ENCODE data around the gene BCAT1. TPM values are rescaled to one million over a fixed set of nuclear protein-coding genes. Genes with fewer than 3 reads are reported as not detected.

Gene BCAT1
- total and polyA plus RNA-seq, 2 donors (not counting 3 experiments of a cell fraction or from before 2014, with no cell fraction given), result 21.6 to 267 TPM

- dilution Hi-C loops (cut with MboI; ENCODE audit: extremely low pct_ligation_motif_present, low sequenced_read_pairs), result no loop called here
- intact Hi-C loops (cut with micrococcal nuclease), result no loop called here
- no peaks in the 10 kb centered on the region for H3K36me3 ChIP-seq (ENCODE audit: control insufficient read depth in 2 of 2, extremely low read depth in 1 of 2, insufficient read depth in 2 of 2, low read length in 2 of 2)
- H3K27ac ChIP-seq (ENCODE audit: insufficient read depth, low read depth, low read length), result peak overlapping the region; percentile 9
- POLR2A ChIA-PET, result no interaction called here
- peak; percentile 53 for DNase-seq (ENCODE audit: low read depth, low spot score)
- CTCF ChIA-PET, result interaction anchor here (1.1 to 1.8 kb wide), 3 partner anchors 13 to 20 kb away, joined by 4 read pairs; no protein-coding TSS in a partner anchor
- no peaks in the 10 kb centered on the region for H4K20me1 ChIP-seq (replicated peaks; ENCODE audit: control insufficient read depth, extremely low read depth, insufficient read depth, low read length)
- no peaks in the 10 kb centered on the region for H3K9me1 ChIP-seq (replicated peaks; ENCODE audit: control insufficient read depth, extremely low read depth, insufficient read depth, low read length)
- FAIRE-seq, result peak; percentile 26
- H3K9me3 ChIP-seq (replicated peaks; ENCODE audit: control insufficient read depth, insufficient read depth, low read length), result no peaks in the 10 kb centered on the region
- H3K4me1 ChIP-seq (ENCODE audit: control insufficient read depth, extremely low read depth, insufficient read depth, low read length), result peaks cover 9% of the 10 kb centered on the region
- BruUV-seq (replicated peaks), result no TSS peak
- TF ChIP-seq MAX (IDR thresholded peaks at IDR 0.05; ENCODE audit: insufficient read depth, insufficient read length) (no peak), POLR2AphosphoS5 (IDR thresholded peaks at IDR 0.05; ENCODE audit: insufficient read depth, low read depth, low read length) (no peak), POLR2A (IDR thresholded peaks at IDR 0.05; ENCODE audit: low read depth, low read length) (no peak), JUN (IDR thresholded peaks at IDR 0.05; ENCODE audit: borderline replicate concordance, insufficient read depth, insufficient read length, low read depth) (no peak), FOS (IDR thresholded peaks at IDR 0.05; ENCODE audit: borderline replicate concordance, insufficient read depth, low read length) (no peak), EZH2 (IDR thresholded peaks at IDR 0.05; ENCODE audit: borderline replicate concordance, low read depth, low read length, severe bottlenecking) (no peak), GATA2 (IDR thresholded peaks at IDR 0.05; ENCODE audit: insufficient read depth, insufficient read length, low read depth, low read length) (no peak), MYC (IDR thresholded peaks at IDR 0.05; ENCODE audit: low read depth, low read length) (no peak)
- TF ChIP-seq, protein P1, sequence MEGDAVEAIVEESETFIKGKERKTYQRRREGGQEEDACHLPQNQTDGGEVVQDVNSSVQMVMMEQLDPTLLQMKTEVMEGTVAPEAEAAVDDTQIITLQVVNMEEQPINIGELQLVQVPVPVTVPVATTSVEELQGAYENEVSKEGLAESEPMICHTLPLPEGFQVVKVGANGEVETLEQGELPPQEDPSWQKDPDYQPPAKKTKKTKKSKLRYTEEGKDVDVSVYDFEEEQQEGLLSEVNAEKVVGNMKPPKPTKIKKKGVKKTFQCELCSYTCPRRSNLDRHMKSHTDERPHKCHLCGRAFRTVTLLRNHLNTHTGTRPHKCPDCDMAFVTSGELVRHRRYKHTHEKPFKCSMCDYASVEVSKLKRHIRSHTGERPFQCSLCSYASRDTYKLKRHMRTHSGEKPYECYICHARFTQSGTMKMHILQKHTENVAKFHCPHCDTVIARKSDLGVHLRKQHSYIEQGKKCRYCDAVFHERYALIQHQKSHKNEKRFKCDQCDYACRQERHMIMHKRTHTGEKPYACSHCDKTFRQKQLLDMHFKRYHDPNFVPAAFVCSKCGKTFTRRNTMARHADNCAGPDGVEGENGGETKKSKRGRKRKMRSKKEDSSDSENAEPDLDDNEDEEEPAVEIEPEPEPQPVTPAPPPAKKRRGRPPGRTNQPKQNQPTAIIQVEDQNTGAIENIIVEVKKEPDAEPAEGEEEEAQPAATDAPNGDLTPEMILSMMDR (IDR thresholded peaks at IDR 0.05; ENCODE audit: extremely low read depth in 1 of 2, insufficient read depth in 1 of 2, low read depth in 1 of 2, low read length in 2 of 2), result no peak
- peak overlapping the region; percentile 57 for H3K4me2 ChIP-seq (ENCODE audit: insufficient read depth, low read length)
- H2AFZ ChIP-seq (ENCODE audit: low read depth, low read length), result no peak overlapping the region
- peaks cover 80% of the 10 kb centered on the region for H3K79me2 ChIP-seq (ENCODE audit: control insufficient read depth, insufficient read depth, low read length)
- H3K4me3 ChIP-seq (replicated peaks in 1 of 3; ENCODE audit: insufficient read depth in 1 of 3, low read depth in 1 of 3, low read length in 3 of 3), result no peak overlapping the region
- no peaks in the 10 kb centered on the region for H3K27me3 ChIP-seq (ENCODE audit: control insufficient read depth in 2 of 2, insufficient read depth in 2 of 2, low read length in 2 of 2)
- no peak overlapping the region for H3K9ac ChIP-seq (replicated peaks; ENCODE audit: extremely low read depth, insufficient read depth, low read length)
Observed at GRCh38 chr12:24931666-24932405, 17.1 kb downstream of the BCAT1 start.
